GM12891 (cell line): Measurements from ENCODE around the gene RPL28.

Source experiments
- POLR2A ChIP-seq: IDR thresholded peaks from 2 replicates; pipeline ENCODE4 v1.6.1; 2011; ENCODE audit warnings: low read depth, low read length, control low read depth
- POLR2AphosphoS5 ChIP-seq: IDR thresholded peaks from 2 replicates; pipeline ENCODE4 v1.6.1; 2011; ENCODE audit warnings: low read depth, low read length, control low read depth
- POU2F2 ChIP-seq: IDR thresholded peaks from 2 replicates; pipeline ENCODE4 v1.6.1; 2011; ENCODE audit warnings: low read depth, mild to moderate bottlenecking, control low read depth, low read length, moderate library complexity
- TAF1 ChIP-seq: IDR thresholded peaks from 2 replicates; pipeline ENCODE4 v1.6.1; 2011; ENCODE audit warnings: low read depth, low read length, control low read depth

DNA sequence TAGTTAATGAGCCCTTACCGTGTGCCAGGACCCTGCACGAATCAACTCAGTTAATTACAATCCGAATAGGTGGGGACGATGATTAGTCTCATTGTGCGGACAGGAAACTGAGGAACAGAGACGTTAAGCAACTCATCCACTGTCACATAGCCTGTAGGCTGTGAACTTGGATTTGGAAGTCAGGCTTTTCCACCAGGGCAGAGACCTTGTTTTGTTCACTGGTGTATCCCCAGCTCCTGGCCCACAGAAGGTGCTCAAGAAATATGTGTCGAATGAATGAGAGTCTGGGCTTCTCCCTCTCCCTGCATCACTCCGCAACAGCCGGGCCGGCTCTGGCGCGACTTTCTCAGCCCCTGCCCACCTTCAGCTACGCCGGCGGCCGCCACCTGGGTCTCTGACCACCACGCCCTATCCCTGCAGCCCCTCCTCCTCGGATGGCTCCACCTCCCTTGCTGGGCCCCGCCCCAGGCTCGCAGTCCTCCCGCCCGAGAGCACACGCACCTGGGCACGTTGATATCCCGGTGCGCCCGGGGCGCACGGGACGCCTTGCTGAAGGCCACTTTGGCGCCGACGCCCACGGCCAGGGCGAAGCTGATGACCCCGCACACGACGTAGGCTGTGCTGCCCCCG, 56.1 kb downstream of the RPL28 start:
- no peak for TF ChIP-seq POLR2A
- no peak for TF ChIP-seq POLR2AphosphoS5
- TF ChIP-seq TAF1: no peak
- TF ChIP-seq POU2F2: no peak
